K562 (cell line): Measurements from ENCODE around the gene SCARF2. TPM values are rescaled to one million over a fixed set of nuclear protein-coding genes. Genes with fewer than 3 reads are reported as not detected.

Experiments used
- CCNT2 ChIP-seq: IDR thresholded peaks from 2 replicates; pipeline ENCODE4 v1.6.1; 2011; ENCODE audit warnings: borderline replicate concordance, low read depth, mild to moderate bottlenecking, moderate library complexity, mixed read lengths, low read length; ENCODE audit not compliant: insufficient read length; ENCODE audit errors: extremely low read depth
- CHD7 ChIP-seq: fragments of 200-600 bp; sonication (generic); IDR thresholded peaks from one replicate; pipeline ENCODE4 v1.6.1; 2012; ENCODE audit warnings: mild to moderate bottlenecking, low read depth, low read length, inconsistent platforms
- ESRRB ChIP-seq: fragments of 250-450 bp; sonication (Bioruptor Pico); IDR thresholded peaks from 2 replicates; pipeline ENCODE4 v1.5.0; 2020; ENCODE audit warnings: mild to moderate bottlenecking, moderate library complexity, borderline replicate concordance
- IRF9 ChIP-seq: fragments of 450-650 bp; IDR thresholded peaks from 2 replicates; pipeline ENCODE4 v1.6.1; 2016; ENCODE audit warnings: missing biosample characterization, missing genetic modification characterization
- LEF1 ChIP-seq: fragments of 450-650 bp; IDR thresholded peaks from 2 replicates; pipeline ENCODE4 v1.6.1; 2016; ENCODE audit warnings: mild to moderate bottlenecking
- PTRF ChIP-seq: fragments of 450-650 bp; IDR thresholded peaks from 2 replicates; pipeline ENCODE4 v1.6.1; 2016; ENCODE audit warnings: mild to moderate bottlenecking, missing genetic modification characterization, missing compliant biosample characterization
- RAD21 ChIP-seq, 2 experiments: fragments of 250-450 bp in 1 of 2; fragments of 450-650 bp in 1 of 2; sonication (Bioruptor Pico) in 1 of 2; formaldehyde crosslinking in 1 of 2; IDR thresholded peaks in 1 of 2; conservative IDR thresholded peaks in 1 of 2; 2 replicates each; pipeline versions ENCODE4 v1.4.0 to v1.8.0; 2020 to 2022; ENCODE audit warnings: mild to moderate bottlenecking in 2 of 2, moderate library complexity in 1 of 2
- SETDB1 ChIP-seq: IDR thresholded peaks from one replicate; pipeline ENCODE4 v1.6.1; 2012; ENCODE audit warnings: low read length, control low read depth, inconsistent platforms
- SMARCA5 ChIP-seq: fragments of 450-650 bp; IDR thresholded peaks from 2 replicates; pipeline ENCODE4 v1.6.1; 2016
- SUPT5H ChIP-seq: fragments of 450-650 bp; IDR thresholded peaks from 2 replicates; pipeline ENCODE4 v1.6.1; 2016
- UBTF ChIP-seq, 2 experiments: IDR thresholded peaks; 2 replicates each; pipeline ENCODE4 v1.6.1; 2012; ENCODE audit warnings: improper control_type of control experiment in 2 of 2, low read depth in 2 of 2, low read length in 2 of 2, borderline replicate concordance in 1 of 2
- ZNF586 ChIP-seq: fragments of 450-650 bp; formaldehyde crosslinking; conservative IDR thresholded peaks from 2 replicates; pipeline ENCODE4 v1.4.0; 2020; ENCODE audit warnings: mild to moderate bottlenecking, moderate library complexity
- ZNF830 ChIP-seq: fragments of 250-450 bp; sonication (Bioruptor Pico); IDR thresholded peaks from 2 replicates; pipeline ENCODE4 v1.5.0; 2021; ENCODE audit warnings: mild to moderate bottlenecking
- polyA plus RNA-seq, 8 experiments: library from polyadenylated mRNA; depleted of rRNA in 4 of 8; stranded (reverse) in 5 of 8; unstranded in 3 of 8; fragments of >200 nt; fragmentation: Nextera tagmentation in 2 of 8; fragmentation: Illumina TruSeq in 1 of 8; extraction: Ambion mirVana in 2 of 8; extraction: Trizol in 1 of 8; gene quantifications; 2 replicates each; pipeline versions ENCODE4 v1.2.1 to v1.2.3, GENCODE V29; 2011 to 2014; ENCODE audit warnings: inconsistent platforms in 1 of 8, missing spikeins in 1 of 8
- total RNA-seq, 7 experiments: library from RNA; depleted of rRNA in 6 of 7; stranded (reverse); fragments of >200 nt in 6 of 7; fragmentation: Illumina TruSeq in 2 of 7; extraction: Trizol in 2 of 7; gene quantifications; 2 replicates each; pipeline versions ENCODE4 v1.2.1 to v1.2.3, GENCODE V29; 2011 to 2021; ENCODE audit warnings: low replicate concordance in 1 of 7

The SCARF2 gene
- total and polyA plus RNA-seq, 9 of the 15 experiments (the other 6 are each of a cell fraction or from before 2014, with no cell fraction given): 0.06 to 0.32 (median 0.21) TPM; not detected in 5

- peak in 1 of 2 experiments; percentile 87; a peak in 2 of 4 replicates for TF ChIP-seq UBTF (IDR thresholded peaks at IDR 0.05; ENCODE audit: borderline replicate concordance in 1 of 2, low read depth in 2 of 2, low read length in 2 of 2)
- TF ChIP-seq RAD21 (CRISPR knock-in tag; conservative IDR thresholded peaks at IDR 0.05 in 1 of 2, IDR thresholded peaks at IDR 0.05 in 1 of 2): peak; percentile 100
- peak; percentile 77; the same call in 1 of the 2 replicates for TF ChIP-seq SMARCA5
- TF ChIP-seq ESRRB (CRISPR knock-in tag): no peak
- no peak for TF ChIP-seq PTRF (tag)
- TF ChIP-seq LEF1: no peak
- no peak for TF ChIP-seq CHD7
- no peak for TF ChIP-seq CCNT2
- TF ChIP-seq ZNF830 (CRISPR knock-in tag): no peak
- TF ChIP-seq IRF9 (tag): no peak
- no peak for TF ChIP-seq SETDB1
- no peak for TF ChIP-seq ZNF586
- no peak for TF ChIP-seq SUPT5H
Measured at GRCh38 chr22:20418211-20418788, 19.3 kb downstream of the SCARF2 start (continued).
